ENCODE results near the gene MTOR. TPM values are rescaled to one million over a fixed set of nuclear protein-coding genes. Genes with fewer than 3 reads are reported as not detected.
"Not testable (repeated sequence)": the region's sequence is repeated elsewhere in the genome, so short reads cannot be mapped to it uniquely, and the experiment has no call there.

MTOR gene
- total RNA-seq, 4 donors from 2014 or later = 40.4 to 51.4 (median 49.6) TPM

- no peak for DNase-seq (ENCODE audit: low spot score in 2 of 2)
- Histone ChIP-seq H3K36me3 (peaks cover 0 to 66% (median 14%) of the 10 kb centered on the region in 3 donors), H3K9me3 (no peaks in the 10 kb centered on the region), H3K4me1 (peaks cover 0 to 53% (median 21%) of the 10 kb centered on the region in 4 donors), H3K27ac (no peak overlapping the region), H3K27me3 (no peaks in the 10 kb centered on the region), H3K4me3 (no peak overlapping the region)
- TF ChIP-seq POLR2A (IDR thresholded peaks at IDR 0.05) (no peak), EP300 (IDR thresholded peaks at IDR 0.05) (no peak)
- TF ChIP-seq, protein P1, sequence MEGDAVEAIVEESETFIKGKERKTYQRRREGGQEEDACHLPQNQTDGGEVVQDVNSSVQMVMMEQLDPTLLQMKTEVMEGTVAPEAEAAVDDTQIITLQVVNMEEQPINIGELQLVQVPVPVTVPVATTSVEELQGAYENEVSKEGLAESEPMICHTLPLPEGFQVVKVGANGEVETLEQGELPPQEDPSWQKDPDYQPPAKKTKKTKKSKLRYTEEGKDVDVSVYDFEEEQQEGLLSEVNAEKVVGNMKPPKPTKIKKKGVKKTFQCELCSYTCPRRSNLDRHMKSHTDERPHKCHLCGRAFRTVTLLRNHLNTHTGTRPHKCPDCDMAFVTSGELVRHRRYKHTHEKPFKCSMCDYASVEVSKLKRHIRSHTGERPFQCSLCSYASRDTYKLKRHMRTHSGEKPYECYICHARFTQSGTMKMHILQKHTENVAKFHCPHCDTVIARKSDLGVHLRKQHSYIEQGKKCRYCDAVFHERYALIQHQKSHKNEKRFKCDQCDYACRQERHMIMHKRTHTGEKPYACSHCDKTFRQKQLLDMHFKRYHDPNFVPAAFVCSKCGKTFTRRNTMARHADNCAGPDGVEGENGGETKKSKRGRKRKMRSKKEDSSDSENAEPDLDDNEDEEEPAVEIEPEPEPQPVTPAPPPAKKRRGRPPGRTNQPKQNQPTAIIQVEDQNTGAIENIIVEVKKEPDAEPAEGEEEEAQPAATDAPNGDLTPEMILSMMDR (IDR thresholded peaks at IDR 0.05) = no peak
- 95 to 97% methylated on average over 3 of the region's 3 CpGs for WGBS, 2 donors
These were observed 197.4 kb downstream of the MTOR start for GRCh38 chr1:11064942-11065341.

- Histone ChIP-seq H3K36me3 (peaks cover 0 to 57% (median 8%) of the 10 kb centered on the region in 3 donors), H3K4me1 (peaks cover 0 to 49% (median 20%) of the 10 kb centered on the region in 4 donors), H3K27ac (peak overlapping the region in 2 of 4 donors; percentile 56 to 78)
- H3K4me3 ChIP-seq; H3K9me3 ChIP-seq; DNase-seq (ENCODE audit: low spot score in 2 of 2); H3K27me3 ChIP-seq: not testable (repeated sequence)
- 71 to 76% methylated on average over 13 to 18 of the region's 18 CpGs for WGBS, 2 donors
- TF ChIP-seq, protein P1 (IDR thresholded peaks at IDR 0.05) = peak in 1 of 5 experiments; percentile 19
These were observed 198.3 kb downstream of the MTOR start for GRCh38 chr1:11063937-11064537.

DNA sequence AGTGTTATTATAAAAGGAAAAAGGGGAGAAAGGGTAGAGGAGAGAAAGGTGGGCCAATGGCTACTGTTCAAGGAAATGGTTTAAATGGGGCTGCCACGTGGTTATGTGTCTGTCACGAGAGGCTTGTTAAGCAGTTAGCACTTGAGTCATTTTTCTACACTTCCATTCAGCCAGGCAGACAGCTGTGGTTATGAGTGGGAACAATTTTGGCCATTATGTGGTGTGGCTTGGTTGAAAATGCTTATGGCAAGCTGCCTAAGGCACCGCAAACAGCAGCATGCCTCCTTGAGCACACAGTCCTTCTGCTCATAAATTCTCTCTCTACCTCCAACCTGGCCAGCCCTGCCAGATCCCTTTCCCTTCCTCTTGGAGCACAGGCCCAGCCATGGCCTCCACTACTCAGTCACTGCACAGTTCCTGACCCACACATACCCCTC lies 199.4 kb downstream of the MTOR start:
- Histone ChIP-seq H3K27ac (peak overlapping the region in 2 of 4 donors; percentile 78 to 83), H3K36me3 (peaks cover 0 to 49% (median under 1%) of the 10 kb centered on the region in 3 donors), H3K4me1 (peaks cover 0 to 46% (median 25%) of the 10 kb centered on the region in 4 donors), H3K27me3 (no peaks in the 10 kb centered on the region), H3K9me3 (no peaks in the 10 kb centered on the region), H3K4me3 (no peak overlapping the region)
- WGBS, 2 donors = 24 to 40% methylated on average over 3 of the region's 3 CpGs
- TF ChIP-seq EP300 (IDR thresholded peaks at IDR 0.05) (no peak), POLR2A (IDR thresholded peaks at IDR 0.05) (no peak)
- TF ChIP-seq, protein P1 (IDR thresholded peaks at IDR 0.05) = no peak
- DNase-seq (ENCODE audit: low spot score in 2 of 2) = no peak

DNA sequence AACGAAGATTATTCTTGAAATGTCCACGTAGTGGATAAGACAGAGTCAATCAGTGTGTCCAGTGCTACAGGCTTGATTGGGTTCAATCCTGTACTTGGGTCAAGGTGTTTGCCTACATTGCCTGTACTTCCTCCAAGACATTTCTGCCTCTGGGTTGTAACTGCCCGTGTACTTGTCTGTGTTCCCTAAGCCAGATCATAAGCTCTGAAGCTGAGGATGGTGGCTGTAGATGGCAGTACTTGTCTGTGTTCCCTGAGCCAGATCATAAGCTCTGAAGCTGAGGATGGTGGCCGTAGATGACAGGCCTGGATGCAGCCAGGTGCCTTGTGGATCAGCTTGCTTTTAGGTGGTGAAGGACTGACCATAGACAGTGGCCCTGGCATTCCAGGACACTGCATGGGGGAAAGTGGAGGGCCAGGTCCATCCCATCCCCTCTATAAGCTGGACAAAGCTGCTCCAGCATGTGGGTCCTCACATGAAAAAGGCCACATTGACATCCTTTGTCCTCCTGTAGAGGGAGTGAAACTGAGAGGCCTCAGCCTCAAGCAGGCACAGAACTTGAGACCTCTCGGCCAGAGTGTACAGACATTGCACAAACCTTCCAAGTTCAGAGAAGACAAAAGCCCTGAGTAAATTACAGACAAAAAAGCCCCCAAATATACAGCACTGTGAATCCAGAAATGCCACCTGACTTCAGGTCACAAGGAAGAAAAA lies 200.5 kb downstream of the MTOR start:
- Histone ChIP-seq H3K27ac (peak overlapping the region in 3 of 4 donors; percentile 70 to 83 (median 78)), H3K27me3 (no peaks in the 10 kb centered on the region), H3K4me1 (peaks cover 0 to 53% (median 25%) of the 10 kb centered on the region in 4 donors), H3K4me3 (peak overlapping the region in 1 of 4 donors; percentile 86), H3K36me3 (peaks cover 0 to 49% (median 0%) of the 10 kb centered on the region in 3 donors), H3K9me3 (no peaks in the 10 kb centered on the region)
- TF ChIP-seq, protein P1 (IDR thresholded peaks at IDR 0.05) = no peak
- TF ChIP-seq EP300 (IDR thresholded peaks at IDR 0.05) = no peak
- TF ChIP-seq POLR2A (IDR thresholded peaks at IDR 0.05) = no peak
- DNase-seq (ENCODE audit: low spot score in 2 of 2) = no peak
- 61 to 64% methylated on average over 5 of the region's 5 CpGs for WGBS, 2 donors
